RWPE1 (cell line): ENCODE results near the gene MEST.

Source experiments
- CTCF ChIA-PET: fragments of 350-600 bp; sonication (Branson Sonifier 250); formaldehyde crosslinking; extraction: SDS; loops from one replicate; lab custom pipeline; 2021; lab: Yijun Ruan, JAX
- POLR2A ChIA-PET: fragments of 400-600 bp; formaldehyde crosslinking; extraction: SDS; loops from one replicate; lab custom pipeline; 2020; ENCODE audit warnings: antibody characterized with exemption; ENCODE audit not compliant: low non-redundant PET; lab: Yijun Ruan, JAX
- DNase-seq: peaks from one replicate; pipeline ENCODE4 v3.0.0; 2012; ENCODE audit warnings: low spot score
- H3K27ac ChIP-seq: fragments of 450-650 bp; 2 replicates; pipeline ENCODE4 v1.5.1; 2017
- CTCF ChIP-seq: fragments of 450-650 bp; conservative IDR thresholded peaks from 2 replicates; pipeline ENCODE4 v1.5.1; 2017; ENCODE audit warnings: low read depth, mild to moderate bottlenecking

MEST gene

GRCh38 chr7:130543487-130544010 lies 51.7 kb downstream of the MEST start:
- no peak overlapping the region for H3K27ac ChIP-seq
- TF ChIP-seq CTCF, result no peak
- no peak for DNase-seq
- ChIA-PET POLR2A (no interaction called here), CTCF (no interaction called here)

- no peak for DNase-seq
- ChIA-PET CTCF (no interaction called here), POLR2A (no interaction called here)
- no peak for TF ChIP-seq CTCF
- H3K27ac ChIP-seq, result no peak overlapping the region
Measured at GRCh38 chr7:130544356-130544755, 52.5 kb downstream of the MEST start.

- DNase-seq, result no peak
- ChIA-PET CTCF (no interaction called here), POLR2A (no interaction called here)
- TF ChIP-seq CTCF, result no peak
- H3K27ac ChIP-seq, result no peak overlapping the region
Measured at GRCh38 chr7:130553398-130554029, 61.6 kb downstream of the MEST start.

GRCh38 chr7:130554481-130554880 lies 62.6 kb downstream of the MEST start:
- POLR2A ChIA-PET, result no interaction called here
- CTCF ChIA-PET, result no interaction called here
- no peak for TF ChIP-seq CTCF
- no peak overlapping the region for H3K27ac ChIP-seq
- no peak for DNase-seq
